ENCODE results near the gene H1-8.
"Not testable (repeated sequence)": the region's sequence is repeated elsewhere in the genome, so short reads cannot be mapped to it uniquely, and the experiment has no call there.

H1-8 gene, protein sequence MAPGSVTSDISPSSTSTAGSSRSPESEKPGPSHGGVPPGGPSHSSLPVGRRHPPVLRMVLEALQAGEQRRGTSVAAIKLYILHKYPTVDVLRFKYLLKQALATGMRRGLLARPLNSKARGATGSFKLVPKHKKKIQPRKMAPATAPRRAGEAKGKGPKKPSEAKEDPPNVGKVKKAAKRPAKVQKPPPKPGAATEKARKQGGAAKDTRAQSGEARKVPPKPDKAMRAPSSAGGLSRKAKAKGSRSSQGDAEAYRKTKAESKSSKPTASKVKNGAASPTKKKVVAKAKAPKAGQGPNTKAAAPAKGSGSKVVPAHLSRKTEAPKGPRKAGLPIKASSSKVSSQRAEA

DNA sequence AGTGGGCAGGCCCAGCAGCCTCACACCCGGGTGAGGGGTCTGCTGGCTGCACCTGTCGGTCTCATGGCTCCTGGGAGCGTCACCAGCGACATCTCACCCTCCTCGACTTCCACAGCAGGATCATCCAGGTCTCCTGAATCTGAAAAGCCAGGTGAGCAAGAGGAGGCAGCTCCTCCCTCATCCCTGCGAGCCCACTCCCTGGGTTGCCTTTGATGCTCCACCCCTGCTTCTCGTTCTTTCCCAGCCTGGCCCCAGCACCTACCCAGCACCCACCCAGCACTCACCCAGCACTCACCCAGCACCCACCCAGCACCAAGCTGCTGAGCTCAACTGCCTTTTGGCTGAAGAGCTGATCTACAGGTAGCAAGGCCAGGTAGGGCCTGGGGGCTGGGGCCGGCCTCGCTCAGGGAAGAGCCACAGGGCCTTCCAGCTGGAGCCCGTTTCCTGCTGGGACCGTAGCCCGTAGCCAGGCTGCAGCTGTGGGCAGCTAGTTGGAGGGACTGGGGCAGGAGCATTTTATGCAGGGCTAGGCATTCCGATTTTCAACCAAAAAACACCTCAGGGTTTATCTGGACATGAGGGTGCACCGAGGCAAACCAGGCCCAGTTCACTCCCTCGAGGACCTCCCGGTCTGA, at the start of gene H1-8:
Gene H1-8, plus strand, starts transcription at position 20 of the 635 bp plus-strand sequence. Its CDS starts 44 bp downstream, at position 64.
- DNase-seq (ENCODE audit: extremely low read depth, low read depth) = no peak
- H3K4me3 ChIP-seq (replicated peaks; ENCODE audit: low read depth, low read length) = no peak within 1 kb of the TSS
- TF ChIP-seq, protein P1, sequence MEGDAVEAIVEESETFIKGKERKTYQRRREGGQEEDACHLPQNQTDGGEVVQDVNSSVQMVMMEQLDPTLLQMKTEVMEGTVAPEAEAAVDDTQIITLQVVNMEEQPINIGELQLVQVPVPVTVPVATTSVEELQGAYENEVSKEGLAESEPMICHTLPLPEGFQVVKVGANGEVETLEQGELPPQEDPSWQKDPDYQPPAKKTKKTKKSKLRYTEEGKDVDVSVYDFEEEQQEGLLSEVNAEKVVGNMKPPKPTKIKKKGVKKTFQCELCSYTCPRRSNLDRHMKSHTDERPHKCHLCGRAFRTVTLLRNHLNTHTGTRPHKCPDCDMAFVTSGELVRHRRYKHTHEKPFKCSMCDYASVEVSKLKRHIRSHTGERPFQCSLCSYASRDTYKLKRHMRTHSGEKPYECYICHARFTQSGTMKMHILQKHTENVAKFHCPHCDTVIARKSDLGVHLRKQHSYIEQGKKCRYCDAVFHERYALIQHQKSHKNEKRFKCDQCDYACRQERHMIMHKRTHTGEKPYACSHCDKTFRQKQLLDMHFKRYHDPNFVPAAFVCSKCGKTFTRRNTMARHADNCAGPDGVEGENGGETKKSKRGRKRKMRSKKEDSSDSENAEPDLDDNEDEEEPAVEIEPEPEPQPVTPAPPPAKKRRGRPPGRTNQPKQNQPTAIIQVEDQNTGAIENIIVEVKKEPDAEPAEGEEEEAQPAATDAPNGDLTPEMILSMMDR (IDR thresholded peaks at IDR 0.05; ENCODE audit: low read depth, low read length, missing control alignments) = no peak

DNA sequence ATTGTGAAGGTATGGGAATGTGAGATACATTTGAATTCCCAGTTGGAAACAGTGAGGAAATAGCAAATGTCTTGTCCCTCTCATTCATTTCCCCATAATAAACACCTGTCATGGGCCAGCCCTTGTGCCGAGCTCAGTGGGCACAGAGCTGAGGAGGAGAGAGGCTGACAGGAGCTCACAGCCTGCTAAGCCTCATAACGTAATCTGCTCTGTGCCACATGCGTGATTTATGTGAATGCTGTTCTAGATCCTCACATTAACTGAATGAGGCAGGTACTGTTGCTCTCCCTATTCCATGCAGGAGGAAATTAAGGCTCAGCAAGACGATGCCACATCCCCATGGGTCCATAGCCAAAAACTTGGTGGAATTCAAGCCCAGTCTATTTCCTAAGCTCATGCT, 49.8 kb upstream of the H1-8 start:
- no peak for DNase-seq (ENCODE audit: extremely low read depth, low read depth)
- TF ChIP-seq, protein P1 (IDR thresholded peaks at IDR 0.05; ENCODE audit: low read depth, low read length, missing control alignments) = no peak
- no peak overlapping the region for H3K4me3 ChIP-seq (replicated peaks; ENCODE audit: low read depth, low read length)

DNA sequence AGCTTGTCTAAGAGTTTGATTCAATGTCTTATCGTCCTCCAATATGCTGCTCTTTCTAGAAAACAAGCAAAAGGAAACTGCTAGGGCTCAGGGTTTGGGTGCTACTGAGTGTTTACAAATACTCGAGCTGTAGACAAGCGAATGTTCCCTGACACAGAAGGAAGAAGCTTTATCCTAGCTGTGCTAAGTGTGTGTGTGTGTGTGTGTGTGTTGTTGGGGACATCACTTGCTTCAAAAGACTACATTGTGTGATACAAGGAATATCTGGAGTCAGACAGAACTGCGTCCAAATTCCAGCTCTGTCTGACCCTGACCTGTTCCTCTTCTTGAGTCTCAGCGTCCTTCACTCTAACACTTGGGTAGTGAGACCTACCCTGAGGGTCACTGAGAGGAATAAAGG, 48.5 kb upstream of the H1-8 start:
- DNase-seq (ENCODE audit: extremely low read depth, low read depth); H3K4me3 ChIP-seq (replicated peaks; ENCODE audit: low read depth, low read length): not testable (repeated sequence)

DNA sequence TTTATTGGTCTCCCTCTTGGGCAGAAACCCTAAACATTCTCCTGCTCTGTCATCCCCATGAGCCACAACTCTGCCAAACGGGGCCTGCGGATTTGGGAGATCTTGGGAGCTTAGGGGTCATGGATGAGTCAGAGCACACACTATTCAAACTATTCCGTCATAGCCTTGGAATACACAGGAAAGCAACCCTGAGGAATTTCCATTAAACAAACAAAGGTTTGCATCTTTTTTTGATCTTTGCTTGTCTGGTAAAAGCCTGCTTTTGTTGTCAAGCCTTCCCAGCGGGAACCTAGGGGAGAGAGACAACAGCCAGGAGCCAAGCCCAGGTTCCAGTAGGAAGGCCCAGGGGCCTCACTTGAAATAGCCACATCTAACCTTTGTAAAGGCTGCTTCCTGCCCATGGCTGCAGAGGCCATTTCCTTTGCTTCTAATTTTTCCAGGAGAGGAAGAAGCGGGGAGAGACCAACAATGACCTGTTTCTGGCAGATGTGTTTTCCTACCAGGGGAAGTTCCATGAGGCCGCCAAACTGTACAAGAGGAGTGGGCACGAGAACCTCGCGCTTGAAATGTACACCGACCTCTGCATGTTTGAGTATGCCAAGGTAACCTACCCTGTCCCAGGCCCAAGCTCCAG, 47.9 kb upstream of the H1-8 start:
- H3K4me3 ChIP-seq (replicated peaks; ENCODE audit: low read depth, low read length) = not testable (repeated sequence)
- DNase-seq (ENCODE audit: extremely low read depth, low read depth) = peak; percentile 44

DNA sequence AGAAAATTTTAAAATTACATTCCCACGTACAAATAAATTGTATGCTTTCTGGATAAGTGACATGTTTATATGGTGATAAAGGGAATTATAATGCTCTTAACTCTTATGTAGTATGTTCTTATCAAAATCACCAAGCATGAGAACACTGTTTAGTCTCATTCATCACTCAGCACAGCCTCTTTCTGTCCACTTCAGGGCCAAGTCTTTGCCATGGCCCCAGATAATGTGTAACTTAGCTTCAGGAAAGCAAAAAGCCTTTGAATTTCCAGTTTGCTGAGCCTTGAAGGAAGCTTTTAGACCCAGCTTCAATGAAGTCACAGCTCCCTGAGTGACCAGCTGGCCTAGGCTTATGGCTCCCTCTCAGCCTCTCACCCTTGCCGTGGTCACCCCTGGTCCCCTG, 45.1 kb upstream of the H1-8 start:
- not testable (repeated sequence) for H3K4me3 ChIP-seq (replicated peaks; ENCODE audit: low read depth, low read length); DNase-seq (ENCODE audit: extremely low read depth, low read depth)

DNA sequence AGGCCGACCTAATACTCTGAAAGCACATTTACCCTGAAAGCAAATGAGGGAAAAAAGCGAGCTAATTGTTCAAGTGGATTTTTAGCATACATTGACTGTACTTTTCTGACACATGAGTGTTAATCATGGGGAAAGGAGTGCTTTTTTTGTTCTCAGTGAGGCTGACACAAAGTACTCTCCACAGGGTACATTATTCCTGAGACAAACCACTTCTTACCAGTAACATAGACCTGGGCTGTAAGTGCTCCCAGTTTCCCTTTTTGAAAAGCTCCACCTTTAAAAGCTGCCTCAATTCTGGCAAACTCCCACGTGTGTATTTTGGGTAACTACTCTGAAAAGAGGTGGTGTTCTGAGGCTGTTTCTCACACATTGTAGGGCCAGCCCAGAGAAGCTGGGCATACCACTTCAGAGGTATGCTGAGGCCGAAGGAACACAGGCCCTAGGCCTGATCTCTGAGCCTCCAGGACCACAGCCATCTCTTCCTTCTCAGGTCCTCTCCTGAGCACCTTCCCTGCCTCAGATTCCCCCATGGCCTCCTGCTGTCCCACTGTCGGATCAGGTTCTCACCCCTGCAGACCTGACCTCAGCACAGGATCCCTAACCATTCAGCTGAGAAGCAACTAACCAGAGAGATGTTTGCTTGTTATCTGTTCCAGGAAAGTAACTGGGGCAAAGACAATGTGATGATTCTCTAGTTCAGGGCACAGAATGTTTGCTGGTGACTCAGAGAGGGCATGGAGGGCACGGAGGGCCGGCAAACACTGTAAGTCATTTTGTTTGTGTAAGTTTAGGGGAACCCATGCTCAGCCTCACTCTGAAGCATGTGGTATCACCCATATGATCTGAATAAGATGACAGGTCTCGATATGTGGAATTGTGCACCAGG, 44.1 kb upstream of the H1-8 start:
- not testable (repeated sequence) for H3K4me3 ChIP-seq (replicated peaks; ENCODE audit: low read depth, low read length); DNase-seq (ENCODE audit: extremely low read depth, low read depth)

DNA sequence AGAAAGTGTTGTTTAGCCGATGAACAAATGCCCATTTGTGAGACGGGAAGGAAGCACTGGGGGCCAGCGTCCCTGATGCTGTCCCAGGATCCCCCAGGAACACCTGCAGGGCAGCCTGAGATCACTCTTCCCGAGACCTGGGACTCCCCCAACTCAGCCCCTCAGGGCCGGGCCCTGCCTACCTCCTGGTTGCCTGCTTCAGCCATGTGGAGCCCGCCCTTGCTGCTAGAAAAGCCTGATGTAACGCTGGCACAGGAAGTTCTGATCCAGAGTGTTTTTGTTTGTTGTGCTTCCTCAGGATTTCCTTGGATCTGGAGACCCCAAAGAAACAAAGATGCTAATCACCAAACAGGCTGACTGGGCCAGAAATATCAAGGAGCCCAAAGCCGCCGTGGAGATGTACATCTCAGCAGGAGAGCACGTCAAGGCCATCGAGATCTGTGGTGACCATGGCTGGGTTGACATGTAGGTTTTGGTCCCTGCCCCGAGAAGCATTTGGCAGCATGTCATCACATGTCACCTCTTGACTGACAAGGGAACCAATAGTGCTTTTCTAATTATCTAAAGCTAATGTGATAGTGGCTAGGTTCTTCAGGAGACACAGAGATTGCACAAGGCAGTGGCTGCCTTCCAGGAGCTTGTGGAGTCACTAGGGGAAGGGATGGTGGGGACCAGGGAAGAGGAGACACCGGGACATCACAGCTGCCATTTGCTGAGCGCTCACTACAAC, 43.2 kb upstream of the H1-8 start:
- not testable (repeated sequence) for H3K4me3 ChIP-seq (replicated peaks; ENCODE audit: low read depth, low read length); DNase-seq (ENCODE audit: extremely low read depth, low read depth)

DNA sequence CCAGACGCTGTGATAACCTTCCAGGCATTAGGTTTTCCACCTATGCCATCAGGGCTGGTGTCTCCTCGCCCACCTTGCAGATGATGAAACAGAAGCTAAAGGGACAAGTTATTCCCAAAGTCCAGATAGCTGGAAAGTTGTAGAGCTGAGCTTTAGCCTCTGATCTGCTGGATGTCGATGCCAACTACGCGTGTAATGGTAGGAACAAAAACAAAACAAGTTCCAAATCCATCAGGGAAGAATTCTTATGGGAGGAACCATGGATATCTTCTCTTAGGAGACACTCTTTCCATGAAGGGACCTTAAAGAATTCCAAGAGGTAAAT, 42.7 kb upstream of the H1-8 start:
- TF ChIP-seq, protein P1 (IDR thresholded peaks at IDR 0.05; ENCODE audit: low read depth, low read length, missing control alignments) = no peak
- no peak overlapping the region for H3K4me3 ChIP-seq (replicated peaks; ENCODE audit: low read depth, low read length)
- DNase-seq (ENCODE audit: extremely low read depth, low read depth) = no peak

DNA sequence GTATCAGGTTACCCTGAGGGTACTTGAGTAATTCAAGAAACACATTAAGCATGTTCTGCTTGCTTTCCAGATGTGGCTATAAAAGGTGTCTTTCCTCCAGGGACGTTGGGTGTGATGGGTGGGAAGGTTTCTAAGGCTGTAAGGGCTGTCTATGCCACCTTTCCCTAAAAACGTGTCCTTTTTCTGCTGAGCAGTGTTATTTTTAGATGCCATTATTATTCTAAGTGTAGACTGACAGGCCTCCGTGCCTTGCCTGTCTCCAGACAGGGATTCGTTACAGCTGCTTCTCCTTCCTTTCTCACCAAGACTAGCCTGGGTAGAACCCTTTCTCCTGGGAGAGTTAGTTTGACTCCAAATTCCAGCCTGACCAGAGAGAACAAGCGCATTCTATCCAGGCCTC, 41.3 kb upstream of the H1-8 start:
- no peak for DNase-seq (ENCODE audit: extremely low read depth, low read depth)
- TF ChIP-seq, protein P1 (IDR thresholded peaks at IDR 0.05; ENCODE audit: low read depth, low read length, missing control alignments) = no peak
- H3K4me3 ChIP-seq (replicated peaks; ENCODE audit: low read depth, low read length) = no peak overlapping the region

Measured in HFF-Myc (cell line).